ENCODE data around the gene FBN1.

The FBN1 gene

GRCh38 chr15:48601095-48601494 is 44.4 kb downstream of the FBN1 start:
- peaks cover 14% of the 10 kb centered on the region; the same call in 1 of the 2 replicates for H3K4me1 ChIP-seq (ENCODE audit: low read length)
- DNase-seq = no peak
- no peaks in the 10 kb centered on the region for H4K20me1 ChIP-seq (ENCODE audit: insufficient read depth, low read length)
- H3F3A ChIP-seq (ENCODE audit: insufficient read depth, low read length) = no peaks in the 10 kb centered on the region
- no peak overlapping the region for H3K4me2 ChIP-seq (ENCODE audit: low read depth, low read length)
- no peaks in the 10 kb centered on the region for H3K27me3 ChIP-seq (replicated peaks; ENCODE audit: insufficient read depth, low read length)
- no peaks in the 10 kb centered on the region for H3K79me2 ChIP-seq (ENCODE audit: low read length)
- no peak overlapping the region for H3K9ac ChIP-seq (ENCODE audit: low read length)
- H3K9me2 ChIP-seq (replicated peaks; ENCODE audit: insufficient read depth, low read length) = no peaks in the 10 kb centered on the region
- no peaks in the 10 kb centered on the region for H3K9me3 ChIP-seq (replicated peaks; ENCODE audit: insufficient read depth, low read length)
- H3K36me3 ChIP-seq (replicated peaks; ENCODE audit: insufficient read depth, low read length) = no peaks in the 10 kb centered on the region
- no peak overlapping the region for H3K4me3 ChIP-seq (ENCODE audit: low read length)
- H3K27ac ChIP-seq (ENCODE audit: low read length) = no peak overlapping the region
- TF ChIP-seq EZH2phosphoT487 (IDR thresholded peaks at IDR 0.05; ENCODE audit: low read length) = no peak
- TF ChIP-seq EZH2 (optimal IDR thresholded peaks at IDR 0.05; ENCODE audit: low read depth, low read length) = no peak
- no peak for TF ChIP-seq CTCF (IDR thresholded peaks at IDR 0.05; ENCODE audit: low read length)
- no peak overlapping the region for H2AFZ ChIP-seq (ENCODE audit: low read length)

- no peaks in the 10 kb centered on the region for H3K9me2 ChIP-seq (replicated peaks; ENCODE audit: insufficient read depth, low read length)
Measured at GRCh38 chr15:48596841-48597240, 48.7 kb downstream of the FBN1 start.

GRCh38 chr15:48596415-48596814 is 49.1 kb downstream of the FBN1 start:
- Histone ChIP-seq H3K9me3 (replicated peaks; ENCODE audit: insufficient read depth, low read length) (no peaks in the 10 kb centered on the region), H3K4me1 (ENCODE audit: low read length) (no peaks in the 10 kb centered on the region), H4K20me1 (ENCODE audit: insufficient read depth, low read length) (no peaks in the 10 kb centered on the region), H3K27me3 (replicated peaks; ENCODE audit: insufficient read depth, low read length) (no peaks in the 10 kb centered on the region), H3K9me2 (replicated peaks; ENCODE audit: insufficient read depth, low read length) (no peaks in the 10 kb centered on the region), H2AFZ (ENCODE audit: low read length) (no peak overlapping the region), H3K79me2 (ENCODE audit: low read length) (no peaks in the 10 kb centered on the region), H3K4me2 (ENCODE audit: low read depth, low read length) (no peak overlapping the region), H3F3A (ENCODE audit: insufficient read depth, low read length) (no peaks in the 10 kb centered on the region), H3K9ac (ENCODE audit: low read length) (no peak overlapping the region), H3K4me3 (ENCODE audit: low read length) (no peak overlapping the region), H3K36me3 (replicated peaks; ENCODE audit: insufficient read depth, low read length) (no peaks in the 10 kb centered on the region), H3K27ac (ENCODE audit: low read length) (no peak overlapping the region)
- TF ChIP-seq EZH2 (optimal IDR thresholded peaks at IDR 0.05; ENCODE audit: low read depth, low read length) = no peak
- no peak for TF ChIP-seq CTCF (IDR thresholded peaks at IDR 0.05; ENCODE audit: low read length)
- TF ChIP-seq EZH2phosphoT487 (IDR thresholded peaks at IDR 0.05; ENCODE audit: low read length) = no peak
- no peak for DNase-seq

More at GRCh38 chr15:48596841-48597240, 48.7 kb downstream of the FBN1 start:
- no peaks in the 10 kb centered on the region for H3K4me1 ChIP-seq (ENCODE audit: low read length)
- H4K20me1 ChIP-seq (ENCODE audit: insufficient read depth, low read length) = no peaks in the 10 kb centered on the region
- H3K27ac ChIP-seq (ENCODE audit: low read length) = no peak overlapping the region
- no peak for DNase-seq
- H3F3A ChIP-seq (ENCODE audit: insufficient read depth, low read length) = no peaks in the 10 kb centered on the region
- no peak overlapping the region for H3K4me3 ChIP-seq (ENCODE audit: low read length)
- H3K9ac ChIP-seq (ENCODE audit: low read length) = no peak overlapping the region
- H3K4me2 ChIP-seq (ENCODE audit: low read depth, low read length) = no peak overlapping the region
- H3K79me2 ChIP-seq (ENCODE audit: low read length) = no peaks in the 10 kb centered on the region
- no peak overlapping the region for H2AFZ ChIP-seq (ENCODE audit: low read length)
- H3K9me3 ChIP-seq (replicated peaks; ENCODE audit: insufficient read depth, low read length) = no peaks in the 10 kb centered on the region
- no peak for TF ChIP-seq CTCF (IDR thresholded peaks at IDR 0.05; ENCODE audit: low read length)
- no peak for TF ChIP-seq EZH2phosphoT487 (IDR thresholded peaks at IDR 0.05; ENCODE audit: low read length)
- no peak for TF ChIP-seq EZH2 (optimal IDR thresholded peaks at IDR 0.05; ENCODE audit: low read depth, low read length)
- H3K36me3 ChIP-seq (replicated peaks; ENCODE audit: insufficient read depth, low read length) = no peaks in the 10 kb centered on the region
- no peaks in the 10 kb centered on the region for H3K27me3 ChIP-seq (replicated peaks; ENCODE audit: insufficient read depth, low read length)

Data from MM.1S (cell line).